ENCODE measurements around the gene CA14. TPM values are rescaled to one million over a fixed set of nuclear protein-coding genes. Genes with fewer than 3 reads are reported as not detected.

CA14 gene
- total and polyA plus RNA-seq, 2 of the 4 experiments (the other 2 are of a cell fraction), result not detected

GRCh38 chr1:150268340-150268704 lies 10.7 kb downstream of the CA14 start:
- Histone ChIP-seq H2BK20ac (ENCODE audit: low read depth, low read length) (no peak overlapping the region), H2BK120ac (ENCODE audit: low read depth, low read length) (no peak overlapping the region), H2BK15ac (ENCODE audit: low read depth, low read length) (no peak overlapping the region), H4K91ac (ENCODE audit: insufficient read depth, low read depth, low read length) (peak overlapping the region; percentile 28), H2AK9ac (replicated peaks; ENCODE audit: low read depth, low read length, poor library complexity) (peak overlapping the region; percentile 86), H2AFZ (replicated peaks; ENCODE audit: low read length, poor library complexity) (peak overlapping the region; percentile 89), H3K79me1 (ENCODE audit: low read depth in 1 of 2, low read length in 2 of 2) (peaks cover 16 to 44% of the 10 kb centered on the region in 2 experiments), H3K18ac (ENCODE audit: low read depth, low read length) (peak overlapping the region; percentile 5; the same call in 1 of the 2 replicates), H3K9ac (ENCODE audit: low read depth, low read length) (peak overlapping the region; percentile 96), H3K9me3 (ENCODE audit: control insufficient read depth, insufficient read depth, low read length) (no peaks in the 10 kb centered on the region), H3K27ac (ENCODE audit: insufficient read depth, low read length) (peak overlapping the region; percentile 87), H3K4me2 (ENCODE audit: low read depth, low read length) (peak overlapping the region; percentile 99), H2BK5ac (ENCODE audit: low read depth, low read length, poor library complexity, severe bottlenecking) (peak overlapping the region; percentile 76), H3K4me1 (ENCODE audit: control insufficient read depth, insufficient read depth, low read length) (peaks cover 6% of the 10 kb centered on the region), H3K9me1 (ENCODE audit: insufficient read depth, low read length) (peaks cover 8% of the 10 kb centered on the region), H2AK5ac (ENCODE audit: low read depth, low read length) (peak overlapping the region; percentile 86), H4K20me1 (ENCODE audit: insufficient read depth, low read length) (no peaks in the 10 kb centered on the region), H3K56ac (ENCODE audit: extremely low read depth, insufficient read depth, low read length) (peak overlapping the region; percentile 70), H3K36me3 (ENCODE audit: control insufficient read depth, insufficient read depth, low read length) (peaks cover 22% of the 10 kb centered on the region), H3K14ac (replicated peaks; ENCODE audit: low read depth, low read length) (peak overlapping the region; percentile 67), H4K8ac (ENCODE audit: low read depth in 2 of 2, low read length in 2 of 2) (peak overlapping the region; percentile 69 to 90; a peak in 3 of 4 replicates), H3K27me3 (ENCODE audit: control insufficient read depth, insufficient read depth, low read length) (no peaks in the 10 kb centered on the region), H3K23ac (ENCODE audit: low read depth, low read length) (peak overlapping the region; percentile 35), H3K4ac (ENCODE audit: low read depth, low read length) (peak overlapping the region; percentile 80), H3K4me3 (ENCODE audit: insufficient read depth, low read depth, low read length) (peak overlapping the region; percentile 93), H4K5ac (ENCODE audit: low read depth, low read length) (peak overlapping the region; percentile 83)
- DNase-seq, result no peak
- ATAC-seq (ENCODE audit: low read depth), result peak; percentile 4; the same call in 1 of the 2 replicates
- ChIA-PET CTCF (no interaction called here), POLR2A (ENCODE audit: unreplicated experiment) (no interaction called here)
- dilution Hi-C loops (cut with HindIII; ENCODE audit: low sequenced_read_pairs, unreplicated experiment) (no loop called here), intact Hi-C loops (cut with micrococcal nuclease) (no loop called here), in situ Hi-C loops (cut with MboI; ENCODE audit: low sequenced_read_pairs) (loop anchor here (10.0 kb wide), 1 partner anchor 286 kb away; no protein-coding TSS in a partner anchor)
- 0% methylated on average over 3 of the region's 21 CpGs; no CpG with 5 or more reads in 1 of the 2 experiments for WGBS, 2 experiments (ENCODE audit: extremely low coverage in 2 of 2, insufficient read length in 1 of 2)
- no TSS peak for BruUV-seq (replicated peaks)
- TF ChIP-seq SMC3 (IDR thresholded peaks at IDR 0.05; ENCODE audit: low read depth, low read length) (no peak), NFE2L2 (IDR thresholded peaks at IDR 0.05; ENCODE audit: low read depth, low read length) (no peak), MAFK (IDR thresholded peaks at IDR 0.05; ENCODE audit: low read depth, low read length) (no peak), FOS (IDR thresholded peaks at IDR 0.05; ENCODE audit: low read depth, low read length) (no peak), CHD1 (IDR thresholded peaks at IDR 0.05; ENCODE audit: low read depth, low read length) (no peak), RFX5 (IDR thresholded peaks at IDR 0.05; ENCODE audit: low read depth, low read length) (no peak), USF2 (IDR thresholded peaks at IDR 0.05; ENCODE audit: low read depth, low read length) (no peak), RAD21 (IDR thresholded peaks at IDR 0.05; ENCODE audit: low read length) (no peak), RCOR1 (IDR thresholded peaks at IDR 0.05; ENCODE audit: insufficient replicate concordance, low read length) (no peak), MXI1 (IDR thresholded peaks at IDR 0.05; ENCODE audit: borderline replicate concordance, low read depth, low read length) (no peak), ELK1 (IDR thresholded peaks at IDR 0.05; ENCODE audit: borderline replicate concordance, low read depth, low read length) (no peak), POLR2A (IDR thresholded peaks at IDR 0.05; ENCODE audit: low read depth, low read length) (no peak)
